Skeletal muscle cell (primary cell): ENCODE data around the gene ALG8.
"Not testable (repeated sequence)": the region's sequence is repeated elsewhere in the genome, so short reads cannot be mapped to it uniquely, and the experiment has no call there.

Experiments used
- DNase-seq: peaks from one replicate; pipeline ENCODE4 v3.0.0-alpha.2; 2010; ENCODE audit warnings: low read depth
- H3K4me3 ChIP-seq: 2 replicates; pipeline ENCODE4 v1.5.1; 2011; ENCODE audit warnings: low read depth, mild to moderate bottlenecking, control low read depth, low read length, moderate library complexity

Gene ALG8

GRCh38 chr11:78139422-78140391 lies at the start of gene ALG8:
ALG8 (minus strand) TSS chr11:78139626; CDS start chr11:78139588, 38 bp downstream.
- peak; percentile 84 for DNase-seq
- peak within 1 kb of the TSS; percentile 77 for H3K4me3 ChIP-seq

GRCh38 chr11:78188286-78189173 lies 49.1 kb upstream of the ALG8 start, which contains the start of the genes KCTD21 and USP35:
KCTD21 (minus strand) TSS chr11:78188626; CDS start chr11:78174554, 14,072 bp downstream.
USP35 (plus strand) TSS chr11:78188919; CDS start chr11:78196246, 7,327 bp downstream.
- DNase-seq: peak; percentile 92
- peak within 1 kb of the TSS; percentile 86 for H3K4me3 ChIP-seq

- DNase-seq: no peak
- peak overlapping the region; percentile 86 for H3K4me3 ChIP-seq
Observed at GRCh38 chr11:78187366-78188285, 48.2 kb upstream of the ALG8 start.

GRCh38 chr11:78181185-78181584 lies 41.8 kb upstream of the ALG8 start:
- H3K4me3 ChIP-seq: no peak overlapping the region
- no peak for DNase-seq

GRCh38 chr11:78180751-78181150 lies 41.3 kb upstream of the ALG8 start:
- DNase-seq: no peak
- H3K4me3 ChIP-seq: no peak overlapping the region

GRCh38 chr11:78179459-78180071 lies 40.1 kb upstream of the ALG8 start:
- H3K4me3 ChIP-seq: no peak overlapping the region
- no peak for DNase-seq

- DNase-seq: no peak
- no peak overlapping the region for H3K4me3 ChIP-seq
Observed at GRCh38 chr11:78177216-78177615, 37.8 kb upstream of the ALG8 start.

- no peak overlapping the region for H3K4me3 ChIP-seq
- DNase-seq: no peak
Observed at GRCh38 chr11:78176605-78177141, 37.2 kb upstream of the ALG8 start.

GRCh38 chr11:78175862-78176261 lies 36.4 kb upstream of the ALG8 start:
- not testable (repeated sequence) for DNase-seq, H3K4me3 ChIP-seq

GRCh38 chr11:78171951-78172350 lies 32.5 kb upstream of the ALG8 start:
- no peak for DNase-seq
- H3K4me3 ChIP-seq: no peak overlapping the region

- no peak overlapping the region for H3K4me3 ChIP-seq
- no peak for DNase-seq
Observed at GRCh38 chr11:78170874-78171549, 31.6 kb upstream of the ALG8 start.

GRCh38 chr11:78170413-78170812 lies 31.0 kb upstream of the ALG8 start:
- H3K4me3 ChIP-seq: no peak overlapping the region
- no peak for DNase-seq

- H3K4me3 ChIP-seq: no peak overlapping the region
Observed at GRCh38 chr11:78168539-78169477, 29.4 kb upstream of the ALG8 start.

GRCh38 chr11:78166855-78167469 lies 27.5 kb upstream of the ALG8 start:
- no peak for DNase-seq
- no peak overlapping the region for H3K4me3 ChIP-seq

More at GRCh38 chr11:78168539-78169477, 29.4 kb upstream of the ALG8 start:
- DNase-seq: peak; percentile 86

- DNase-seq: no peak
- H3K4me3 ChIP-seq: no peak overlapping the region
Observed at GRCh38 chr11:78164471-78164870, 25.0 kb upstream of the ALG8 start.

GRCh38 chr11:78163828-78164227 lies 24.4 kb upstream of the ALG8 start:
- no peak for DNase-seq
- no peak overlapping the region for H3K4me3 ChIP-seq
